Activated B cell treated with CpG ODN at 0.5 μM for 24 hours (primary cell): ENCODE data around the gene CPT1A. TPM values are rescaled to one million over a fixed set of nuclear protein-coding genes. Genes with fewer than 3 reads are reported as not detected.

Source experiments
- ATAC-seq: fragments of 200-7000 bp; cut with Tn5 transposase; one replicate; pipeline ENCODE4 v1.10.0; 2021; ENCODE audit warnings: low read depth, mild to moderate bottlenecking, moderate library complexity
- CTCF ChIA-PET: fragments of 350-600 bp; sonication (Branson Sonifier 250); formaldehyde crosslinking; loops from one replicate; lab custom pipeline; 2021; ENCODE audit warnings: antibody characterized with exemption; lab: Charles Lee
- POLR2A ChIA-PET: fragments of 350-600 bp; sonication (Branson Sonifier 250); formaldehyde crosslinking; loops from one replicate; lab custom pipeline; 2021; ENCODE audit warnings: antibody characterized with exemption; lab: Charles Lee
- DNase-seq: peaks from one replicate; pipeline ENCODE4 v3.0.0; 2022
- H3K27ac Mint-ChIP-seq: one replicate; pipeline ENCODE4 v1.8.0; 2020; ENCODE audit warnings: mixed read lengths
- H3K27me3 Mint-ChIP-seq: one replicate; pipeline ENCODE4 v1.8.0; 2021; ENCODE audit warnings: mixed read lengths
- H3K36me3 Mint-ChIP-seq: one replicate; pipeline ENCODE4 v1.8.0; 2021; ENCODE audit warnings: low read depth, mixed read lengths
- H3K4me1 Mint-ChIP-seq: one replicate; pipeline ENCODE4 v1.8.0; 2021; ENCODE audit warnings: mixed read lengths
- H3K4me3 Mint-ChIP-seq: one replicate; pipeline ENCODE4 v1.8.0; 2020; ENCODE audit warnings: mild to moderate bottlenecking, mixed read lengths
- H3K9me3 Mint-ChIP-seq: one replicate; pipeline ENCODE4 v1.8.0; 2020; ENCODE audit warnings: mixed read lengths
- intact Hi-C: fragments of 100-400 bp; cut with micrococcal nuclease; formaldehyde crosslinking; loops from one replicate; pipeline ENCODE4 v1.15.1; 2024
- total RNA-seq: library from RNA; stranded (reverse); gene quantifications from 2 replicates; pipeline ENCODE4 v1.2.3, GENCODE V29; 2022
- TF ChIP-seq, protein P1 (sequence below): fragments of 200-600 bp; IDR thresholded peaks from one replicate; pipeline ENCODE4 v1.8.0; 2022; ENCODE audit warnings: antibody characterized with exemption, mild to moderate bottlenecking

Gene CPT1A
- total RNA-seq, 1 donor from 2014 or later: 17.2 TPM

DNA sequence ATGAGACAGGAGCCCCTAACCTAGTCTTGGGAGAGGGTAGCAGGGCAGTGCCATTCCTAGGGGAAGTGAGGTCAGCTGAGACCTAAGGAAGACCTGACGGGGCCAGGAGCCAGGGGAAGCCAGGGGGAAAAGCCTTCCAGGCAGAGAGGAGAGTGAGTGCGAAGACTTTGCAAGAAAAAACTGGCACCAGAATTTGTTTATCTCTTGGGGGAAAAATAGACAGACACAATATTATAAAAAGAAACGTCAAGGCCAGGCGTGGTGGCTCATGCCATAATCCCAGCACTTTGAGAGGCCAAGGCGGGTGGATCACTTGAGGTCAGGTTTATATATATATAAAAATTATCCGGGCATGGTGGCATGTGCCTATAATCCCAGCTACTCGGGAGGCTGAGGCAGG is 63.5 kb downstream of the CPT1A start:
- Mint-ChIP-seq H3K27me3 (no peaks in the 10 kb centered on the region), H3K4me3 (no peak overlapping the region), H3K27ac (no peak overlapping the region), H3K36me3 (peaks cover 70% of the 10 kb centered on the region), H3K9me3 (no peaks in the 10 kb centered on the region), H3K4me1 (no peaks in the 10 kb centered on the region)
- TF ChIP-seq, protein P1, sequence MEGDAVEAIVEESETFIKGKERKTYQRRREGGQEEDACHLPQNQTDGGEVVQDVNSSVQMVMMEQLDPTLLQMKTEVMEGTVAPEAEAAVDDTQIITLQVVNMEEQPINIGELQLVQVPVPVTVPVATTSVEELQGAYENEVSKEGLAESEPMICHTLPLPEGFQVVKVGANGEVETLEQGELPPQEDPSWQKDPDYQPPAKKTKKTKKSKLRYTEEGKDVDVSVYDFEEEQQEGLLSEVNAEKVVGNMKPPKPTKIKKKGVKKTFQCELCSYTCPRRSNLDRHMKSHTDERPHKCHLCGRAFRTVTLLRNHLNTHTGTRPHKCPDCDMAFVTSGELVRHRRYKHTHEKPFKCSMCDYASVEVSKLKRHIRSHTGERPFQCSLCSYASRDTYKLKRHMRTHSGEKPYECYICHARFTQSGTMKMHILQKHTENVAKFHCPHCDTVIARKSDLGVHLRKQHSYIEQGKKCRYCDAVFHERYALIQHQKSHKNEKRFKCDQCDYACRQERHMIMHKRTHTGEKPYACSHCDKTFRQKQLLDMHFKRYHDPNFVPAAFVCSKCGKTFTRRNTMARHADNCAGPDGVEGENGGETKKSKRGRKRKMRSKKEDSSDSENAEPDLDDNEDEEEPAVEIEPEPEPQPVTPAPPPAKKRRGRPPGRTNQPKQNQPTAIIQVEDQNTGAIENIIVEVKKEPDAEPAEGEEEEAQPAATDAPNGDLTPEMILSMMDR: no peak
- no peak for ATAC-seq
- POLR2A ChIA-PET: no interaction called here
- CTCF ChIA-PET: no interaction called here
- DNase-seq: no peak
- intact Hi-C loops: no loop called here

DNA sequence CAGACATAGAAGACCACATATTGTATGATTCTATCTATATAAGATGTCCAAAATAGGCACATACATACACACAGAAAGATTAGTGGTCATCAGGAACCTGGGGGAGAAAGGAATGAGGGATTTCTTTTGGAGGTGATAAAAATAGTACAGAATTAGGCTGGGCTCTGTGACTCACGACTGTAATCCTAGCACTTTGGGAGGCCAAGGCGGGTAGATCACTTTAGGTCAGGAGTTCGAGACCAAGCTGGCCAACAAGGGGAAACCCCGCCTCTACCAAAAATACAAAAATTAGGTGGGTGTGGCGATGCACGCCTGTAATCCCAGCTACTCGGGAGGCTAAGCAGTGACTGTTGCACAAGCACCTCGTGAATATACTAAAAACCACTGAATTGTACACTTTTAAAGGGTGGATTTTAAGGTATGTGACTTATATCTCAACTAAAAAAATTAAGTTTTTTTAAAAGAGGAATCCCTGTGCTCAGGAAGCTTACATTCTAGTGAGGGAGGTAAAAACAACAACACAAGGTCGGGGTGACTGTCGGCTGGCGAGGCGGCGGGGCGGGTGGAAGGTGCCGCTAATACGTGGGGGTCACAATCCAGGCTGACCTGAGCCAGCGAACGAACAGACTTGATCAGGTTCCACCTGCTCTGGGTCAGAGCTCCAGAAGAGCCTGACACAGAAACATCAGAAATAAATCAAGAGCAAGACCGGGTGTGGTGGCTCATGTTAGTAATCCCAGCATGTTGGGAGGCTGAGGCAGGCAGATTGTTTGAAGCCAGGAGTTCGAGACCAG is 65.1 kb downstream of the CPT1A start:
- TF ChIP-seq, protein P1: no peak
- no peak for ATAC-seq
- ChIA-PET CTCF (no interaction called here), POLR2A (no interaction called here)
- intact Hi-C loops: no loop called here
- no peak for DNase-seq
- H3K4me3 Mint-ChIP-seq: no peak overlapping the region
- peaks cover 77% of the 10 kb centered on the region for H3K36me3 Mint-ChIP-seq
- no peaks in the 10 kb centered on the region for H3K4me1 Mint-ChIP-seq
- H3K27ac Mint-ChIP-seq: no peak overlapping the region
- H3K9me3 Mint-ChIP-seq: no peaks in the 10 kb centered on the region
- H3K27me3 Mint-ChIP-seq: no peaks in the 10 kb centered on the region

DNA sequence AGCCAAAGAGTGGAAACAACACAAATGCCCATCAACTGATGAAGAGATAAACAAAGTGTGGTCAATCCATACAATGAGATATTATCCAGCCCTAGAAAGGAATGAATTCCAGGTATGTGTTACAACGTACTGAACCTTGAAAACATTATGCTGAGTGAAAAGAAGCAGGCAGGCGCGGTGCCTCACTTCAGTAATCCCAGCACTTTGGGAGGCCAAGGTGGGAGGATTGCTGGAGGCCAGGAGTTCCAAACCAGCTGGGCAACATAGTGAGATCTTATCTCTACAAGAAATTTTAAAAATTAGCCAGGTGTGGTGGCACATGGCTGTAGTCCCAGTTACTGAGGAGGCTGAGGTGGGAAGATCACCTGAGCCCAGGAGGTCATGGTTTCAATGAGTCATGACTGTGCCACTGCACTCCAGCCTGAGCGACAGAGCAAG is 65.7 kb downstream of the CPT1A start:
- H3K4me3 Mint-ChIP-seq: no peak overlapping the region
- no peak overlapping the region for H3K27ac Mint-ChIP-seq
- peaks cover 77% of the 10 kb centered on the region for H3K36me3 Mint-ChIP-seq
- H3K27me3 Mint-ChIP-seq: no peaks in the 10 kb centered on the region
- ATAC-seq (no peak), DNase-seq (no peak)
- ChIA-PET CTCF (no interaction called here), POLR2A (no interaction called here)
- TF ChIP-seq, protein P1: no peak
- H3K4me1 Mint-ChIP-seq: no peaks in the 10 kb centered on the region
- intact Hi-C loops: no loop called here
- H3K9me3 Mint-ChIP-seq: no peaks in the 10 kb centered on the region

DNA sequence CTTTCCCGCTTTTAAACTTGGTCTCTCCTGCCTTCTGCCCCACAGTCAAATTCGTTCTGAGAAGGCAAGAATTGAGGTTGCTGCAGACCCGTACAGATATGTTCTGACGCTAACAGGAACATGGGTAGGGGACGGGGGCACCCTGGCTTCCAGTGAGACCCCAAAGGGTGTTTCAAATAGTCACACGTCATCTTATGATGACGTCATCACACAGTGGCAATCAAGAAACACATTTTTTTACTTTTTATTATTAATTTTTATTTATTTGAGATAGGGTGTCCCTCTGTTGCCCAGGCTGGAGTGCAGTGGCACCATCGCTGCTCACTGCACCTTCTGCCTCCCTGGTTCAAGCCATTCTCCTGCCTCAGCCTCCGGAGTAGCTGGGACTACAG is 67.5 kb downstream of the CPT1A start:
- no peak for ATAC-seq
- intact Hi-C loops: no loop called here
- no peaks in the 10 kb centered on the region for H3K9me3 Mint-ChIP-seq

DNA sequence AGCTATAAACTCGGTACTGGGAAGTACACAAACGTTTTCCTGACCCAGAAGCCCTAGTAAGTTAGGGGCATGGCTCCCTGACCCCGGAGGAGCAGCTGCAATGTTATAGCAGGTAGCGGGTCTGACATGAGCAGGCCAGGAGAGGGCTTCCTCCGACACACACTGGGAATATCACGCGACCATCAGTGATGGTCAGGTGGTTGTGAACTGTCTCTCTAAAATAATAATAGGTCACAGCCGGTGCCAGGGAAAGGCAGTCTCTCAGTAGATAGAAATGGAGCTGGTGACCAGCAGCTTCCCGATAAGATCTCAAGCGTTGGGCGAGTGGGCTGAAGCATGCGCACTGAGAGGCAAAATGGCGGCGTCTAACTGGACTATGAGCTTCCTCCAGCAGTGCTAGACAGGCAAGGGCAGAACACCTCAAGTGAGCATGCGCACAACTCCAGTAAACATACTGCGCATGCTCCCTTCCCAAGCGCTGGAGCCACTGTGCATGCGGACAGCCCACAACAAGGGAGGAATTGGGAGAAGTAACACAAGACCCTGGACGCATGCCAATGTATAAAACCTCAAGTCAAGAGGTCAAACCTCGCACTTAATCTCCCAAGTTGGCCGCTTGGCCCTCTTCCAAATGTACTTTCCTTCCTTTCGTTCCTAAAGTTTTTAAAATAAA is 68.1 kb downstream of the CPT1A start:
- H3K4me1 Mint-ChIP-seq: no peaks in the 10 kb centered on the region
- H3K9me3 Mint-ChIP-seq: no peaks in the 10 kb centered on the region
- no peak overlapping the region for H3K27ac Mint-ChIP-seq
- H3K36me3 Mint-ChIP-seq: peaks cover 76% of the 10 kb centered on the region
- DNase-seq (no peak), ATAC-seq (no peak)
- CTCF ChIA-PET: no interaction called here
- POLR2A ChIA-PET: no interaction called here
- TF ChIP-seq, protein P1: no peak
- H3K4me3 Mint-ChIP-seq: no peak overlapping the region
- intact Hi-C loops: no loop called here
- no peaks in the 10 kb centered on the region for H3K27me3 Mint-ChIP-seq

More for the DNA sequence above, 67.5 kb downstream of the CPT1A start:
- DNase-seq: no peak
- POLR2A ChIA-PET: no interaction called here
- TF ChIP-seq, protein P1: no peak
- CTCF ChIA-PET: no interaction called here
- Mint-ChIP-seq H3K36me3 (peaks cover 76% of the 10 kb centered on the region), H3K4me1 (no peaks in the 10 kb centered on the region), H3K27me3 (no peaks in the 10 kb centered on the region), H3K27ac (no peak overlapping the region), H3K4me3 (no peak overlapping the region)
